ENCODE results near the gene C1QTNF7.

Gene C1QTNF7

GRCh38 chr4:15414551-15415091 lies 13.2 kb upstream of the C1QTNF7 start:
- DNase-seq (ENCODE audit: low read depth, low spot score), result no peak

- DNase-seq (ENCODE audit: low read depth, low spot score), result no peak
Measured at GRCh38 chr4:15416357-15417232, 11.2 kb upstream of the C1QTNF7 start.

GRCh38 chr4:15417233-15417660 lies 10.6 kb upstream of the C1QTNF7 start:
- no peak for DNase-seq (ENCODE audit: low read depth, low spot score)

GRCh38 chr4:15418956-15419355 lies 8.9 kb upstream of the C1QTNF7 start:
- DNase-seq (ENCODE audit: low read depth, low spot score), result no peak

GRCh38 chr4:15420642-15421041 lies 7.2 kb upstream of the C1QTNF7 start:
- peak; percentile 34 for DNase-seq (ENCODE audit: low read depth, low spot score)

- DNase-seq (ENCODE audit: low read depth, low spot score), result no peak
Measured at GRCh38 chr4:15423285-15423711, 4.5 kb upstream of the C1QTNF7 start.

- DNase-seq (ENCODE audit: low read depth, low spot score), result no peak
Measured at GRCh38 chr4:15425520-15425919, 2.3 kb upstream of the C1QTNF7 start.

- no peak for DNase-seq (ENCODE audit: low read depth, low spot score)
Measured at GRCh38 chr4:15427161-15427560, 672 bp upstream of the C1QTNF7 start.

- no peak for DNase-seq (ENCODE audit: low read depth, low spot score)
Measured at GRCh38 chr4:15428611-15429010, 778 bp downstream of the C1QTNF7 start.

GRCh38 chr4:15434091-15434490 lies 6.3 kb downstream of the C1QTNF7 start:
- no peak for DNase-seq (ENCODE audit: low read depth, low spot score)

GRCh38 chr4:15434676-15435075 lies 6.8 kb downstream of the C1QTNF7 start:
- no peak for DNase-seq (ENCODE audit: low read depth, low spot score)

- no peak for DNase-seq (ENCODE audit: low read depth, low spot score)
Measured at GRCh38 chr4:15436513-15436912, 8.7 kb downstream of the C1QTNF7 start.

GRCh38 chr4:15438939-15439524 lies 11.2 kb downstream of the C1QTNF7 start:
- DNase-seq (ENCODE audit: low read depth, low spot score), result no peak

- DNase-seq (ENCODE audit: low read depth, low spot score), result no peak
Measured at GRCh38 chr4:15443371-15444160, 15.7 kb downstream of the C1QTNF7 start.

- no peak for DNase-seq (ENCODE audit: low read depth, low spot score)
Measured at GRCh38 chr4:15444276-15444675, 16.4 kb downstream of the C1QTNF7 start.

GRCh38 chr4:15444879-15445547 lies 17.2 kb downstream of the C1QTNF7 start:
- no peak for DNase-seq (ENCODE audit: low read depth, low spot score)

GRCh38 chr4:15451181-15451865 lies 23.5 kb downstream of the C1QTNF7 start:
- DNase-seq (ENCODE audit: low read depth, low spot score), result no peak

- DNase-seq (ENCODE audit: low read depth, low spot score), result no peak
Measured at GRCh38 chr4:15451866-15452765, 24.3 kb downstream of the C1QTNF7 start.

- no peak for DNase-seq (ENCODE audit: low read depth, low spot score)
Measured at GRCh38 chr4:15455290-15455689, 27.5 kb downstream of the C1QTNF7 start.
